HG03108 (cell line): ENCODE results near the gene LHFPL5.

Source experiments
- ATAC-seq: cut with Tn5 transposase; IDR thresholded peaks from one replicate; pipeline ENCODE4 v1.9.1; 2021; ENCODE audit warnings: moderate library complexity; ENCODE audit not compliant: unreplicated experiment

Gene LHFPL5

DNA sequence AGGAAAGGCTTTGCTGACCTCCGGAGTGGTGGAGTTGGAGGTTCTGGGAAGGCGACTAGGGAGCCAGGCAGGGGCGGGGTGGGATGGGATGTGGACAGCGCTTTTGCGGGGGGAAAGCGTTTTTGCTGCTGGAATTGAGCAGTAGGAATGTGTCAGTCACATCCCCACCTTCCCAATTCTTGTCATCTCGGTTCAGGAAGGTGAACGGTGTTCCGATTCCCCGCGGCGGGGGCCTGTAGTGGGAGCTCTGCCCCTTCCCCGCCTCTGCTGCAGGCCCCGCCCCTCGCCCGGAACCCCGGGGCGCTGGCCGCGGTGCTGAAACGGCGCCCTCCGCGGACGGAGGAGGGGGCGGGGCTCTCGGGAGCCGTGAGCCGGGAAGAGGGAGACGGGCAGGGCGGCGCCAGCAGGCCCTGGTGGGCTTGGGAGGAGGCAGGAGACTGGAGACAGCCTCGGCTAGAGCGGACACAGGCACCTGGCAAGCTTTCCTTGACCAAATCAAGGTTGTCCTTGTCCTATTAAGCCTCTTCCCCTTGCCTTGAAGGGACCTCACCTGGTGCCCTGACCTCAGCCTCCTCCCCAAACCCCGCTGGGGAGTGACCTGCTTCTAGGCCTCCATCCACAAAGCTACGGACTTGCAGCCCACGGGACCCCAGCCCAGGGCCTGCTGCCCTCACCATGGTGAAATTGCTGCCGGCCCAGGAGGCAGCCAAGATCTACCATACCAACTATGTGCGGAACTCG, at the start of gene LHFPL5:
Gene LHFPL5 (plus strand): TSS at position 357 of the 741 bp plus-strand sequence. CDS start 319 bp downstream, at position 676.
- ATAC-seq = no peak

- ATAC-seq = no peak
Observed at GRCh38 chr6:35757456-35758123, 47.6 kb upstream of the LHFPL5 start.

DNA sequence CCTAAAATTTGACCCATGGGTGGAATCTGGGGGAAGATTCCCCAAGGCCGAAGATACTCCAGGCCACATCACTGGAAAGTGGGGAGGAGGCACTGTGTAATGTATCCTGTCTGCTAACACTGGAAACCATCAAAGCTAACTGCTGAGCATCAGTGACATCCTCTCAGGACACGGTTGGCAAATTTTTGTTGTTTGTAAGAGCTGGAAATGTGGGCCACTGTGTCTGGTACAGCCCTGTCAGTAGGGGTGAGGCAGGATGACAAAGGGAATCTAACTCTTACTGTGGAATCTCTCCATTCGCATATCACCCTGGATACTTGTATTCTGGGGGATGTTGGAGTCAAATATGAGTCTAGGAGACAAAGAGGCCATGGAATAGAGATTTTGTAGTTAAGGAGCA, 45.7 kb upstream of the LHFPL5 start:
- no peak for ATAC-seq

- ATAC-seq = no peak
Observed at GRCh38 chr6:35765739-35766138, 39.4 kb upstream of the LHFPL5 start.

GRCh38 chr6:35769211-35769610, 35.9 kb upstream of the LHFPL5 start:
- ATAC-seq = no peak

- ATAC-seq = no peak
Observed at GRCh38 chr6:35771343-35771627, 33.9 kb upstream of the LHFPL5 start.

DNA sequence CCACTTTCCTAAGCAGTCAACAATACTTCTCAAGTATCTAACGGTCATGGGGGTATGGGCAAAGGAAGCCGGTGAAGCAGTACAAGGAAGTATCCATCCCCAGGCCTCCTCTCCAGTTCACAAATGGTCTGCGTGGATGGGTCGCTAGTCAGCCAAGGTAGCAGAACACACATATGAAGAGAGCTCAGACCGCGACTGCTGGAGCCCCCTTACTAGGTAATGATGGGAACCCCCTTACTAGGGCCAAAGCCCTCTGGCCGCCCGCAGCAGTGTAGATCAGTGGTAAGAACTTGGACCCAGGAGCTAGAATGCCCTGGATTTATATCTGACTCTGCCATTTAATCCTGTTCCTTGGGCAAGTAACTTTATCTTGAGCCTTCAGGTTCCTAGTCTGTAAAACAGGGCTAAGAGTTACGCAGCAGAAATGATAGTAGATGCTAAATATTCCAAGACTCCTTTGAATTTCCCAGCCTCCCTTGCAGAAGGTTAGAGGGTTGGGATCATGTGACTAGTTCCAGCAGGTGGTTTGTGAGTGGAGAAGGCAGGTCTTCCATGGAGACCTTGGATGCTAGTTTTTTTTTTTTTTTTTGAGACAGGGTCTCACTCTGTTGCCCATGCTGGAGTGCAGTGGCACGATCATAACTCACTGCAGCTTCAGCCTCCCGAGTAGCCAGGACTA, 30.9 kb upstream of the LHFPL5 start:
- ATAC-seq = no peak

DNA sequence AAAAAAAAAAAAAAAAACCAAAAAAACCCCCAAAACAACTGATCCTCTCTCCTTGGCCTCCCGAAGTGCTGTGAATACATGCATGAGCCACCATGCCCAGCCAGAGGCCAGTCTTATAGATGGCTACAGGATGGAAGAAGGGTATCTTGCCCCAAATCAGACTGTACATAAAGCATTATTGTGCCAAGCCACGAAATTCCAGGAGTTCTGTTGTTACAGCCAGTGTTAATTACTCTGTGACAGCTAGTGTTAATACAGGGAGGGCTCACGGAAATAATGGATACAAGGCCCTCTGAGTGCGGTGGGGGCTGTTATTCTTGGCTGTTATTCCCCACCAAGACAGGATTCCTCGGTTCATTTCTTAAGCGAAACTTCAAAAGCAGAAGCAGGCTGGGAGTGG, 30.1 kb upstream of the LHFPL5 start:
- ATAC-seq = no peak

GRCh38 chr6:35776364-35777215, 28.6 kb upstream of the LHFPL5 start, which contains the start of gene CLPSL2:
CLPSL2 (plus strand) TSS chr6:35776598; CDS start chr6:35776619, 21 bp downstream.
- ATAC-seq = no peak

DNA sequence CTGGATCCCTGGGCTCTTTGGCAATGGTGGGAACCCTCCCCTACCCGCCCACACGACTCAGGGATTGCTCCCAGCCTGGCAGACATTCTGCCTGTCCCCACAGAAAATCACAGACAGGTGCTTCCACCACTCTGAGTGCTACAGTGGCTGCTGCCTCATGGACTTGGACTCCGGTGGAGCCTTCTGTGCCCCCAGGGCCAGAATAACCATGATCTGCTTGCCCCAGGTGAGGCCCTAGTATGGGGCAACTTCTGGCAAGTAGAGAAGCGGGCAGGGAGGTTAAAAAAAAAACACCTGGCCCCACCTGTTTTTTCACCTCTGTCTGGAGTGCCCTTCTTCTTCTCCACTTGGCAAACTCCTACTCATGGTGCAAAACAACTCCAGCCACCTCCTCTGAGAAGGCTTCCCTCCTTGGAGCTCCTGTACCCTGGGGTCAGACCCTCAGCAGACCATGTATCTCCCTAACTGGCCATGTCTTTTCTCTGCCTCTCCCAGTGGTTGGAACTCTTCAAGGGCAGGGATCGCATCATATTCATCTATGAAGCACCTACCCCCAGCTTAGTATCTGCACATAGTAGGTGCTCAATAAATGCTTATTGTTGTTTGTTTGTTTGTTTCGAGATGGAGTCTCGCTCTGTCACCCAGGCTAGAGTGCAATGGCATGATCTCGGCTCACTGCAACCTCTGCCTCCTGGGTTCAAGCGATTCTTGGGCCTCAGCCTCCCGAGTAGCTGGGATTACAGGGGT, 27.6 kb upstream of the LHFPL5 start:
- no peak for ATAC-seq

- no peak for ATAC-seq
Observed at GRCh38 chr6:35778437-35778836, 26.7 kb upstream of the LHFPL5 start.

DNA sequence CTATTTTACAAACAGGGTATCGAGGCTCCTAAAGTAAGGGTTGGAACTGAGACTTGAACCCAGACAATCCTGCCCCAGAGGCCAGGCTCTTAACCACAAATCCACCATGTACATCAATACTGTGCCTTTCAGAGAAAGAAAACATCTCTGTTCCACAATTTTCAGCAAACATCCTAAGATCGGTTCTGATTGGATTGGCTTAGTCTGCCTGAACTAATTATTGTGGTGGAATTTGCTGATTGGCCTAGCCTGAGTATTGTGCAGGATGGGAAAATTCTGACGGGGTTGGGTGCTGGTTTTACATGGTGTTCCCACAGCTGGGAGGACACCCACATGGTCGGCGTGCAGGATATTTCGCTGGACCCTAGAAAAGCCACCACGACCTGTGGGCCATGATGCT, 24.4 kb upstream of the LHFPL5 start, which contains the start of gene CLPSL1:
Gene CLPSL1 (plus strand): TSS at position 301 of the 400 bp plus-strand sequence. CDS start 92 bp downstream, at position 393.
- no peak for ATAC-seq

- no peak for ATAC-seq
Observed at GRCh38 chr6:35781290-35781689, 23.9 kb upstream of the LHFPL5 start.

DNA sequence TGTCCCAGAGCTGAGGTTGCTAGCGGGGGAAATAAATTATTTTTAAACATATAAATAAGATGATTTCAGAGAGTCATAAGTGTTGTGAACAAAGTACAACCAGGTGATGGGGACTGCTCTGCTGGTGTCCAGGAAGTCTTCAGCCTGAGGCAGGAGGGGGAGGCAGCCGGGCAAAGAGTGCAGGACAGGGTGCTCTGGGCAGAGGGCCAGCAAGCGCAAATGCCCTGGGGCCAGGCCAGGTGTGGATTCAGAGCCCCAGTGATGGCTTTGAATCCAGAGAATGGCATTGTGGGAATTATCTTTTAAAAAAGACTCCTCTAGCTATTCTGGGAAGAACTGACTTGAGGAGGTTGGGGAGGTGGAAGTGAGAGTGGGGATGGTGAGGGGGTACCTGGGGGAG, 22.7 kb upstream of the LHFPL5 start:
- ATAC-seq = no peak

DNA sequence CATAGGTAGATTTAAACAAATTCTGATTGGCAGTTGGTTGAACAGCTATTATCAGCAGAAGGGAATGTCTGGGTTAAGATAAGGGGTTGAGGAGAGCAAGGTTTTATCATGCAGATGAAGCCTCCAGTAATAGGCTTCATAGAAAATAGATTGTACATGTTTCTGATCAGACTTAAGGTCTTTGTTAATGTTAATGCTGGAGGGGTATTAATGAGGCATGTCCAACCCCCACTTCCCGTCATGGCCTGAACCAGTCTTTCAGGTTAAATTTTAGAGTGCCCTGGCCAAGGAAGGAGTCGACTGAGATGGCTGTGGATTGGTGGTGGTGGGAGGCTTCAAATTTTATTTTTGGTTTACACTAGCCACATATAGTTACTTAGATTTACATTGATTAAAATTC, 21.0 kb upstream of the LHFPL5 start:
- ATAC-seq = no peak

- no peak for ATAC-seq
Observed at GRCh38 chr6:35786272-35786671, 18.9 kb upstream of the LHFPL5 start.

GRCh38 chr6:35786810-35787209, 18.3 kb upstream of the LHFPL5 start:
- no peak for ATAC-seq

DNA sequence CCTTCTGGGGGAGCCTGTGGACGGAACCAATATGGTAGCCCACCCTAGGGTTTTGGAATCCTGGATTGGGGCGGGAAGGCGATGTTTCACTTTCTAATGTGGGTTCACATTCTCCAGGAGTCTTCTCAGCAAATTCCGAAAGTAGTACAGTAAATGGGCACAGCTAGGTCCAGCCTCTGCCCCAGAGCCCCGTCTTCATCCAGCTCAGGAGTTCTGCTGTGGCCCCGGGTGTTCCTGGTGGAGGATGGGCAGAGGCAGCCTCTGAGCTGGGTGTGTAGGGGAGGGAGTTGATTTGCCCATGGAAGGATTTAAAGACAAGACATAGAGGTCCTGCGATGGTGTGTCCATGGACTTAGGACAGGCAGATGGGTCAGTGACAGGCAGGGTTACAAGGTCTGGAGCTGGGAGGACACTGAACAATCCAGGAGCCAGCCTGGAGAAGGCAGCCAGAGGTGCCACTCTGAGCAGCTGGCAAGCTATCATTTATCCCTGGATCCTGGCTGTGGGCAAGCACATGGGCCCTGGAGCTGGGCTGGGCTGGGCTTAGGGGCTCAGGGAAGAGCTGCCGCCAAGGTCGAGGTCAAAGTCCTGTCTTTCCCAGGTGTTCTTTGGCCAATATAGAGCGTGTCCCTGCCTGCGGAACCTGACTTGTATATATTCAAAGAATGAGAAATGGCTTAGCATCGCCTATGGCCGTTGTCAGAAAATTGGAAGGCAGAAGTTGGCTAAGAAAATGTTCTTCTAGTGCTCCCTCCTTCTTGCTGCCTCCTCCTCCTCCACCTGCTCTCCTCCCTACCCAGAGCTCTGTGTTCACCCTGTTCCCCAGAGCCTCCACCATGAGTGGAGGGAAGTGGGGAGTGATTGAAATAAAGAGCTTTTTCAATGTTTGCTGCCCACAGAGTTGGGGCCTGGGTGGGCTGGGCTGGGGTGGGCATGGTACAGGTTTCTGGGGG, 17.6 kb upstream of the LHFPL5 start:
- no peak for ATAC-seq

DNA sequence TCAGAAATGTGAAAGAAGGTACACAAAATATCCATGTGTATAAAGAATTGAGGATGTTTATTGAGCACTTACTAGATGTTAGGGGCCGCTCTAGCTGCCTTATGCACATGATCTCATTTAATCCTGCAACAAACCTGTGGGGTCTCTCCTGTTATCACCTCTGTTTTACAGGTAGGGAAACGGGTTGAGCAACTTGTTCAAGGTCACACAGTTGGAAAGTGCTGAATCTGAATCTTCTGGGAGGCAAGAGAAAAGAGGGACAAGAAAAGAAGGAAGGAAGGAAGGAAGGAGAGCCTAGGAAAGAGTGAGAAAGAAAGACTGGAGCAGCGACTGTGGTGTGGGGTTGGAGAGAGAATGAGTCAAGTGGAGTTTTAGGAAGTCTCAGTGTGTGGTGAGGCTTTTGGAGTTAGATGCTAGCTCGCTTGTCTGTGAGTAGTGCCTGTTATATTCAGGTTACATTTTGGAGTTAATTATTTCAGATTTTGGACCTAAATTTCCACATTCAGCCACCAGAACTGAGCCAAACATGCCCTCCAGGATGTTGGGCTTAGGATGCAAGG, 16.6 kb upstream of the LHFPL5 start:
- no peak for ATAC-seq
